ENCODE data around the gene BICD2.

The BICD2 gene

GRCh38 chr9:92761686-92762085 lies 2.9 kb downstream of the BICD2 start:
- H3K4me3 ChIP-seq (ENCODE audit: low read depth, low read length): no peak overlapping the region; the same call in 1 of the 2 replicates
- no peak overlapping the region for H3K27ac ChIP-seq (ENCODE audit: low read depth, low read length)

GRCh38 chr9:92760494-92760893 lies 4.1 kb downstream of the BICD2 start:
- H2AFZ ChIP-seq (ENCODE audit: low read length, unreplicated experiment): no peak overlapping the region
- no peaks in the 10 kb centered on the region for H3K36me3 ChIP-seq (ENCODE audit: insufficient read depth, low read length)
- H3K27me3 ChIP-seq (ENCODE audit: insufficient read depth, low read length): no peaks in the 10 kb centered on the region
- H3K4me1 ChIP-seq (ENCODE audit: control insufficient read depth, insufficient read depth, low read length, unreplicated experiment): peaks cover 13% of the 10 kb centered on the region
- H3K4me3 ChIP-seq (ENCODE audit: low read depth, low read length): no peak overlapping the region
- peaks cover 76% of the 10 kb centered on the region for H3K79me2 ChIP-seq (ENCODE audit: control insufficient read depth, insufficient read depth, low read length, unreplicated experiment)
- no peak overlapping the region for H3K27ac ChIP-seq (ENCODE audit: low read depth, low read length)

More at GRCh38 chr9:92761686-92762085, 2.9 kb downstream of the BICD2 start:
- no peaks in the 10 kb centered on the region for H3K27me3 ChIP-seq (ENCODE audit: insufficient read depth, low read length)
- H3K36me3 ChIP-seq (ENCODE audit: insufficient read depth, low read length): no peaks in the 10 kb centered on the region
- peaks cover 69% of the 10 kb centered on the region for H3K79me2 ChIP-seq (ENCODE audit: control insufficient read depth, insufficient read depth, low read length, unreplicated experiment)
- no peak overlapping the region for H2AFZ ChIP-seq (ENCODE audit: low read length, unreplicated experiment)
- H3K4me1 ChIP-seq (ENCODE audit: control insufficient read depth, insufficient read depth, low read length, unreplicated experiment): peaks cover 20% of the 10 kb centered on the region

DNA sequence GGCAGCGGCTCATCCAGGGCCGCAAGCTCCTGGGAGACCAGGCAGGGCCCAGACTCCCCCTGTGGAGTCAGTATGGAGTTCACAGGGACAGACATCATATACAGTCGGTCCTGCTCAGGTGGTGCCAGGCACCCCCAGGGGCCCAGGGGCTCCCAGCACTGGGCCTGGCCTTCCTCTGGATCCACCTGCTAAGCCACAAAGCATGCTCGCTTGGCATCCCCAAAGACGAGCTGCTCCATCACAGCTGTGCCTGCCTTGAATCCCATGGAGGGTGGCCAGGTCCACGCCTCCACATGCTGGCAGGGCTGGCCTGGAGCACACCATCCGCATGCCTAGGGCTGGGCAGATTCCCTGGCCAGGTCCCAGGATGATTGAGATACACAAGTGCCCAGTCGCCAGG lies 4.6 kb downstream of the BICD2 start:
- peaks cover 77% of the 10 kb centered on the region for H3K79me2 ChIP-seq (ENCODE audit: control insufficient read depth, insufficient read depth, low read length, unreplicated experiment)

DNA sequence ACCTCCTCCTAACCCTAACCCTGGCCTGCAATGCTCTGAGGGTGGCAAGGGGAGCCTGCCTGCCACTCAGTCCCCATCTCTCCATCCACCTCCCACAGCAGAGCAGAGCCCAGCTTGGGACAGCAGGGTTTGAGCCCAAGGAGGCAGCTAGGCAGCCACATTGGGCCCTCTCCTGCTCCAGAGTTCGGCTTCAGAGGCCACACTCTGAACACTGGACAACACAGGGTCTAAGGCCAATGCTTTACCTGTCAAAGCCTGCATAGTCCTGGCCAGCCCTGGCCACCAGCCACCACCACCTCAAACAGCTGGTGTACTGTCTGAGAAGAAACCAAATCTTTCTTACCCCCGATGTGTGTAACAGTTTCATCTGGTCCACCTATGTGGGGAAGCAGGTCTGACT lies 5.2 kb downstream of the BICD2 start:
- H3K79me2 ChIP-seq (ENCODE audit: control insufficient read depth, insufficient read depth, low read length, unreplicated experiment): peaks cover 76% of the 10 kb centered on the region
- no peak overlapping the region for H3K27ac ChIP-seq (ENCODE audit: low read depth, low read length)
- no peaks in the 10 kb centered on the region for H3K27me3 ChIP-seq (ENCODE audit: insufficient read depth, low read length)
- H3K4me3 ChIP-seq (ENCODE audit: low read depth, low read length): no peak overlapping the region
- peaks cover 13% of the 10 kb centered on the region for H3K4me1 ChIP-seq (ENCODE audit: control insufficient read depth, insufficient read depth, low read length, unreplicated experiment)
- no peaks in the 10 kb centered on the region for H3K36me3 ChIP-seq (ENCODE audit: insufficient read depth, low read length)
- H2AFZ ChIP-seq (ENCODE audit: low read length, unreplicated experiment): no peak overlapping the region

More for the DNA sequence above, 4.6 kb downstream of the BICD2 start:
- no peak overlapping the region for H3K4me3 ChIP-seq (ENCODE audit: low read depth, low read length)
- no peak overlapping the region for H2AFZ ChIP-seq (ENCODE audit: low read length, unreplicated experiment)
- H3K4me1 ChIP-seq (ENCODE audit: control insufficient read depth, insufficient read depth, low read length, unreplicated experiment): peaks cover 13% of the 10 kb centered on the region
- no peaks in the 10 kb centered on the region for H3K36me3 ChIP-seq (ENCODE audit: insufficient read depth, low read length)
- H3K27ac ChIP-seq (ENCODE audit: low read depth, low read length): no peak overlapping the region
- H3K27me3 ChIP-seq (ENCODE audit: insufficient read depth, low read length): no peaks in the 10 kb centered on the region

GRCh38 chr9:92756792-92757191 lies 7.8 kb downstream of the BICD2 start:
- Histone ChIP-seq H3K36me3 (ENCODE audit: insufficient read depth, low read length) (no peaks in the 10 kb centered on the region), H3K4me3 (ENCODE audit: low read depth, low read length) (no peak overlapping the region), H3K27me3 (ENCODE audit: insufficient read depth, low read length) (no peaks in the 10 kb centered on the region), H3K79me2 (ENCODE audit: control insufficient read depth, insufficient read depth, low read length, unreplicated experiment) (peaks cover 72% of the 10 kb centered on the region), H3K4me1 (ENCODE audit: control insufficient read depth, insufficient read depth, low read length, unreplicated experiment) (no peaks in the 10 kb centered on the region), H2AFZ (ENCODE audit: low read length, unreplicated experiment) (no peak overlapping the region), H3K27ac (ENCODE audit: low read depth, low read length) (no peak overlapping the region)

GRCh38 chr9:92754091-92754745 lies 10.4 kb downstream of the BICD2 start:
- Histone ChIP-seq H3K36me3 (ENCODE audit: insufficient read depth, low read length) (no peaks in the 10 kb centered on the region), H3K4me3 (ENCODE audit: low read depth, low read length) (no peak overlapping the region), H3K79me2 (ENCODE audit: control insufficient read depth, insufficient read depth, low read length, unreplicated experiment) (peaks cover 69% of the 10 kb centered on the region), H2AFZ (ENCODE audit: low read length, unreplicated experiment) (no peak overlapping the region), H3K27me3 (ENCODE audit: insufficient read depth, low read length) (no peaks in the 10 kb centered on the region), H3K27ac (ENCODE audit: low read depth, low read length) (no peak overlapping the region), H3K4me1 (ENCODE audit: control insufficient read depth, insufficient read depth, low read length, unreplicated experiment) (peaks cover 14% of the 10 kb centered on the region)

DNA sequence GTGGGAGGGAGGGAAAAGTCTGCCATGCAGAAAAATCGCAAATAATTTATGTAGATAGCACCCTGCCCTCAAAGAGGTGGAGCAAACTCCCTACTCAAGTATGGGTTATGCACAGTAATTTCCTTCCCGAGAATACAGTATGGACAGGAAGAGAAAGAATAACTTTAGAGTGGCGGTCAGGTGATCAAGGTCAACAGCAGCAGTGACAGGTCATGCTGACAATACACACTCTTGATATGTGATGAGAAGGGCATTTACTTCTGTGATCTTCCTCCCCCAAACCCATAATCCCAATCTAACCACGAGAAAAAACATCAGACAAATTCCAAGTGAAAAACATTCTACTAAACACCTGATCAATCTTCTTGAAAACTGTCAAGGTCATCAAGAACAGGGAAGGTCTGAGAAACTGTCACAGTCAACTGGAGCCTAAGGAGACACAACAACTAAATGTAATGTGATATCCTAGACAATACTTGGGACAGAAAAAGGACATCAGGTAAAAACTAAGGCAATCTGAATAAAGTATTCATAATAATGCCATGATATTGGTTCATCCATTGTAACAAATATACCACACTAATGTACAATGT lies 11.7 kb downstream of the BICD2 start:
- no peak overlapping the region for H3K4me3 ChIP-seq (ENCODE audit: low read depth, low read length)
- H3K79me2 ChIP-seq (ENCODE audit: control insufficient read depth, insufficient read depth, low read length, unreplicated experiment): peaks cover 77% of the 10 kb centered on the region
- no peaks in the 10 kb centered on the region for H3K27me3 ChIP-seq (ENCODE audit: insufficient read depth, low read length)

DNA sequence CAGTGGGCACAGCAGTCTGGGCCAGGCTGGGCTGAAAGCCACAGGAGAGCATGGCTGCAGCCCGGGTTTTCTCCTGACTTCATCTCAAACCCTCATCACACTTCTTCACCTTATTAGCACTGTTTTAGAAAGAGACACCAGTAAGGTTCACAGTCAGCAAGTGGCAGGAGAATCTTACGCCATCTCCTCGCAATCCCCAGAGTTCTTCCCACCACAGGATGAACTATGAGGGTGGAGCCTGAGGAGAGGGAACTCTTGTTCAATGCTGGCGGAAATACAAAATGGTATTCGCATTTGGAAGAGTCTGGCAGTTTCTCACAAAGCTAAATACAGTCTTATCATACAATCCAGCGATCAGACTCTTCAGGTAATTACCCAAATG lies 14.7 kb downstream of the BICD2 start:
- H3K4me3 ChIP-seq (ENCODE audit: low read depth, low read length): no peak overlapping the region
- H3K36me3 ChIP-seq (ENCODE audit: insufficient read depth, low read length): no peaks in the 10 kb centered on the region
- peaks cover 46% of the 10 kb centered on the region for H3K4me1 ChIP-seq (ENCODE audit: control insufficient read depth, insufficient read depth, low read length, unreplicated experiment)

More for the DNA sequence above, 11.7 kb downstream of the BICD2 start:
- Histone ChIP-seq H2AFZ (ENCODE audit: low read length, unreplicated experiment) (no peak overlapping the region), H3K4me1 (ENCODE audit: control insufficient read depth, insufficient read depth, low read length, unreplicated experiment) (peaks cover 27% of the 10 kb centered on the region), H3K27ac (ENCODE audit: low read depth, low read length) (no peak overlapping the region), H3K36me3 (ENCODE audit: insufficient read depth, low read length) (no peaks in the 10 kb centered on the region)

DNA sequence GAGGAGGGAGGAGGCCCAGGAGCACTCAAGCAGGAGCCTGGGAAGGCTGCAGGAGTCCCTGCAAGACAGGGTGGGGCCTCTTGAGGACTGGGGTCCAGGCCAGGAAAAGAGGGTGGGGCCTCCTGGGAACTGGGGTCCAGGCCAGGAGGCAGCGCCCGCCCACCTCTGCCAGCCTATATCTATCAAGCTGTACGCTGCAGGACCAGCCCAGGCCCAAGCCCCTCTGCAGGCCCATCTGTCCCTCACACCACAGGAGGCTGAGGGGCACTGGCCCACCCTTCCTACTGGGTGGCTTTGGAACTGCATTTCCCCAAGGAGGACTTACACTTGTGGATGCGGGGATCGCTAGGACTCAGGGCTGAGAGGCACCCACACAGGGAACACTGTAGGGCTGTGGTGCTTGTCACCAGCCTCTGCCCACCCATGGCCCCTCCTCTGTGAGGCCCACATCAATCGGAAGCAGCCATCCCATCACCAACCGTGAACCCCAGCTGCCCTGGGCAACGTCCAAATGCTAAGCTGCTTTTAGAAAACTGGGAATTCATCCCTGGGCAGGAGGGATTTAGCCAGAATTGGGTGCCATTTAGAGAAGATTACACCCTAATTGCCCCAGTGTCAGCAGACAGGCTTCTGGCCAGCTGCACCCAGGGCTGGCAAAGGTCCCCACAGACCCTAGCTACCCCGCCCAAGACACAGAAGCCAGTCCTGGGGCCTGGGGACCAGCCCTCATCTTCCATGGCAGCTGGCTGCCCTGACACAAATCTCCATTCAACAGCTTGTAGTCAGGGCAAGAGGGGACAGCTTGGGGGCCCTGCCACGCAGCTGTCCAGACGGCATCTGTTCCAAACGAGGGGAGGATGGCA lies 15.3 kb downstream of the BICD2 start:
- peaks cover 46% of the 10 kb centered on the region for H3K4me1 ChIP-seq (ENCODE audit: control insufficient read depth, insufficient read depth, low read length, unreplicated experiment)
- H3K27me3 ChIP-seq (ENCODE audit: insufficient read depth, low read length): no peaks in the 10 kb centered on the region
- no peak overlapping the region for H2AFZ ChIP-seq (ENCODE audit: low read length, unreplicated experiment)
- no peak overlapping the region for H3K4me3 ChIP-seq (ENCODE audit: low read depth, low read length)
- no peaks in the 10 kb centered on the region for H3K36me3 ChIP-seq (ENCODE audit: insufficient read depth, low read length)
- no peak overlapping the region for H3K27ac ChIP-seq (ENCODE audit: low read depth, low read length)
- peaks cover 93% of the 10 kb centered on the region for H3K79me2 ChIP-seq (ENCODE audit: control insufficient read depth, insufficient read depth, low read length, unreplicated experiment)

More for the DNA sequence above, 14.7 kb downstream of the BICD2 start:
- peaks cover 89% of the 10 kb centered on the region for H3K79me2 ChIP-seq (ENCODE audit: control insufficient read depth, insufficient read depth, low read length, unreplicated experiment)
- no peak overlapping the region for H2AFZ ChIP-seq (ENCODE audit: low read length, unreplicated experiment)
- H3K27ac ChIP-seq (ENCODE audit: low read depth, low read length): no peak overlapping the region; the same call in 1 of the 2 replicates
- H3K27me3 ChIP-seq (ENCODE audit: insufficient read depth, low read length): no peaks in the 10 kb centered on the region

- peak overlapping the region; percentile 33; the same call in 1 of the 2 replicates for H3K27ac ChIP-seq (ENCODE audit: low read depth, low read length)
- H2AFZ ChIP-seq (ENCODE audit: low read length, unreplicated experiment): no peak overlapping the region
- H3K27me3 ChIP-seq (ENCODE audit: insufficient read depth, low read length): no peaks in the 10 kb centered on the region
- H3K4me3 ChIP-seq (ENCODE audit: low read depth, low read length): no peak overlapping the region
- peaks cover 96% of the 10 kb centered on the region for H3K79me2 ChIP-seq (ENCODE audit: control insufficient read depth, insufficient read depth, low read length, unreplicated experiment)
- no peaks in the 10 kb centered on the region for H3K36me3 ChIP-seq (ENCODE audit: insufficient read depth, low read length)
- peaks cover 46% of the 10 kb centered on the region for H3K4me1 ChIP-seq (ENCODE audit: control insufficient read depth, insufficient read depth, low read length, unreplicated experiment)
Observed at GRCh38 chr9:92748233-92748497, 16.5 kb downstream of the BICD2 start.

Measured in ACC112 (cell line).